Umbilical cord (tissue), 2 donors: ENCODE measurements around the gene NTS. TPM values are rescaled to one million over a fixed set of nuclear protein-coding genes. Genes with fewer than 3 reads are reported as not detected.

Experiments
- DNase-seq: peaks from one replicate; pipeline ENCODE4 v3.0.0-alpha.2; 2015; ENCODE audit warnings: low spot score
- total RNA-seq: library from RNA; depleted of rRNA; stranded (reverse); fragments of >200 nt; gene quantifications from one replicate; pipeline ENCODE4 v1.2.3, GENCODE V29; 2014; ENCODE audit warnings: low replicate concordance; ENCODE audit not compliant: insufficient read depth

The NTS gene
- total RNA-seq, 1 donor from 2014 or later = not detected

- peak; percentile 16 for DNase-seq
Measured at GRCh38 chr12:85920324-85920947, 46.3 kb downstream of the NTS start.

- DNase-seq = peak; percentile 32
Measured at GRCh38 chr12:85923767-85924331, 49.8 kb downstream of the NTS start.

- DNase-seq = no peak
Measured at GRCh38 chr12:85927166-85927565, 53.1 kb downstream of the NTS start.

Other genes starting within 250 kb of the NTS start
- 3.9 TPM for gene RASSF9, start 37.9 kb upstream of the NTS start, total RNA-seq